ENCODE measurements around the gene DOCK1.

- TF ChIP-seq POLR2A (IDR thresholded peaks at IDR 0.05; ENCODE audit: low read depth, low read length) (no peak), POLR2AphosphoS5 (IDR thresholded peaks at IDR 0.05; ENCODE audit: low read depth, low read length) (no peak), TAF1 (IDR thresholded peaks at IDR 0.05; ENCODE audit: low read depth, low read length) (no peak), POU2F2 (IDR thresholded peaks at IDR 0.05; ENCODE audit: low read depth, low read length) (no peak)
These were observed 28.8 kb upstream of the DOCK1 start for GRCh38 chr10:126876456-126876855.

Measured in GM12891 (cell line).